Embryonic facial prominence (tissue), 1 donor: Measurements from ENCODE around the gene GTPBP1.

Experiments
- DNase-seq: peaks from one replicate; pipeline ENCODE4 v3.0.0-alpha.2; 2016; ENCODE audit errors: extremely low spot score

Gene GTPBP1

GRCh38 chr22:38757464-38757757 lies 51.7 kb downstream of the GTPBP1 start:
- no peak for DNase-seq

- DNase-seq, result no peak
Observed at GRCh38 chr22:38758276-38758945, 52.7 kb downstream of the GTPBP1 start.

GRCh38 chr22:38759005-38759404 lies 53.3 kb downstream of the GTPBP1 start:
- no peak for DNase-seq

- DNase-seq, result no peak
Observed at GRCh38 chr22:38760477-38761201, 54.9 kb downstream of the GTPBP1 start.

GRCh38 chr22:38761202-38762162 lies 55.7 kb downstream of the GTPBP1 start:
- no peak for DNase-seq

- no peak for DNase-seq
Observed at GRCh38 chr22:38762551-38762983, 56.8 kb downstream of the GTPBP1 start.

- no peak for DNase-seq
Observed at GRCh38 chr22:38766076-38766777, 60.5 kb downstream of the GTPBP1 start.

- DNase-seq, result no peak
Observed at GRCh38 chr22:38767313-38767712, 61.6 kb downstream of the GTPBP1 start.

- DNase-seq, result no peak
Observed at GRCh38 chr22:38768036-38768435, 62.3 kb downstream of the GTPBP1 start.

GRCh38 chr22:38770257-38770949 lies 64.7 kb downstream of the GTPBP1 start:
- no peak for DNase-seq

GRCh38 chr22:38772623-38772873 lies 66.8 kb downstream of the GTPBP1 start:
- DNase-seq, result no peak

- DNase-seq, result no peak
Observed at GRCh38 chr22:38773363-38773946, 67.7 kb downstream of the GTPBP1 start.

- no peak for DNase-seq
Observed at GRCh38 chr22:38774496-38775166, 68.9 kb downstream of the GTPBP1 start.

- DNase-seq, result no peak
Observed at GRCh38 chr22:38775656-38776055, 69.9 kb downstream of the GTPBP1 start.

- no peak for DNase-seq
Observed at GRCh38 chr22:38776086-38776485, 70.3 kb downstream of the GTPBP1 start.

- DNase-seq, result no peak
Observed at GRCh38 chr22:38777087-38777671, 71.4 kb downstream of the GTPBP1 start.

- no peak for DNase-seq
Observed at GRCh38 chr22:38781033-38781432, 75.3 kb downstream of the GTPBP1 start.

GRCh38 chr22:38782402-38783094 lies 76.8 kb downstream of the GTPBP1 start:
- DNase-seq, result no peak
